Gastrocnemius medialis (tissue), 4 donors: ENCODE results near the gene TMCC2.

Experiments used
- POLR2A ChIP-seq, 2 donors: fragments of 450-650 bp; IDR thresholded peaks; one replicate each; pipeline ENCODE4 v1.6.1; 2017; ENCODE audit warnings: antibody characterized with exemption in 2 of 2, mild to moderate bottlenecking in 2 of 2, moderate library complexity in 2 of 2
- TF ChIP-seq, protein P1 (sequence below), 5 experiments: fragments of 450-650 bp in 3 of 5; fragments of 200-600 bp in 2 of 5; sonication (generic) in 2 of 5; IDR thresholded peaks in 4 of 5; conservative IDR thresholded peaks in 1 of 5; 1 replicate in 4 of 5; 2 replicates in 1 of 5; pipeline ENCODE4 v1.5.1; 2016 to 2019; ENCODE audit warnings: antibody characterized with exemption in 5 of 5, mild to moderate bottlenecking in 3 of 5, moderate library complexity in 3 of 5

DNA sequence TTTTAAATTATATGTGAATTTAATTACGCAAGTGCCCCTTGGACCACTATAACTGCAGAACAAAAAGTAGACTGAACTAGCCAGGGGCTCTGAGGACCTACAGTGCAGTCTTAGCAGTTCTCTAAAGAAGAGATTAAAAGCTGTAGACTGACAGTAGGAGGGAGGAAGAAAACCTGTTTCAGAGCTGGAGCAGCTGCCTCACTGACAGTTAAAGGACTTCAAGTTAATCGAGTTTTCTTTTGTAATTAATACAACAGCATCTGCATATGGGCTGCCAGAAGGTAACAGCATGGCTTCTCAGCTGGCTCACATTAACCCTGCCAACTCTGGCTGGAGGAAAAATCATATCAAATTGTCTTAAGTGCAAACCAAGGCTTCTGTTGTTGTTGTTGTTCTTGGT, 36.1 kb upstream of the TMCC2 start:
- TF ChIP-seq, protein P1, sequence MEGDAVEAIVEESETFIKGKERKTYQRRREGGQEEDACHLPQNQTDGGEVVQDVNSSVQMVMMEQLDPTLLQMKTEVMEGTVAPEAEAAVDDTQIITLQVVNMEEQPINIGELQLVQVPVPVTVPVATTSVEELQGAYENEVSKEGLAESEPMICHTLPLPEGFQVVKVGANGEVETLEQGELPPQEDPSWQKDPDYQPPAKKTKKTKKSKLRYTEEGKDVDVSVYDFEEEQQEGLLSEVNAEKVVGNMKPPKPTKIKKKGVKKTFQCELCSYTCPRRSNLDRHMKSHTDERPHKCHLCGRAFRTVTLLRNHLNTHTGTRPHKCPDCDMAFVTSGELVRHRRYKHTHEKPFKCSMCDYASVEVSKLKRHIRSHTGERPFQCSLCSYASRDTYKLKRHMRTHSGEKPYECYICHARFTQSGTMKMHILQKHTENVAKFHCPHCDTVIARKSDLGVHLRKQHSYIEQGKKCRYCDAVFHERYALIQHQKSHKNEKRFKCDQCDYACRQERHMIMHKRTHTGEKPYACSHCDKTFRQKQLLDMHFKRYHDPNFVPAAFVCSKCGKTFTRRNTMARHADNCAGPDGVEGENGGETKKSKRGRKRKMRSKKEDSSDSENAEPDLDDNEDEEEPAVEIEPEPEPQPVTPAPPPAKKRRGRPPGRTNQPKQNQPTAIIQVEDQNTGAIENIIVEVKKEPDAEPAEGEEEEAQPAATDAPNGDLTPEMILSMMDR (IDR thresholded peaks at IDR 0.05 in 4 of 5, conservative IDR thresholded peaks at IDR 0.05 in 1 of 5): no peak
- TF ChIP-seq POLR2A (IDR thresholded peaks at IDR 0.05): no peak
